HepG2 (cell line): ENCODE results near the gene ARF5. TPM values are rescaled to one million over a fixed set of nuclear protein-coding genes. Genes with fewer than 3 reads are reported as not detected.

Experiments
- ATAC-seq: fragments of 200-7000 bp; cut with Tn5 transposase; 3 replicates; pipeline ENCODE4 v1.9.1; 2020; ENCODE audit warnings: mild to moderate bottlenecking, moderate library complexity
- BruUV-seq: library from RNA; stranded (reverse); fragments of 400-500 nt; replicated peaks from 2 replicates; lab custom pipeline; 2021; lab: Mats Ljungman, UMichigan
- CTCF ChIA-PET: fragments of 300-600 bp; formaldehyde crosslinking; extraction: SDS; loops from one replicate; lab custom pipeline; 2021; ENCODE audit warnings: low total read pairs, inconsistent platforms, low intra/inter-chr PET ratio; lab: Yijun Ruan, JAX
- POLR2A ChIA-PET: fragments of 350-600 bp; sonication (Branson Sonifier 250); formaldehyde crosslinking; loops from one replicate; lab custom pipeline; 2020; ENCODE audit warnings: antibody characterized with exemption, inconsistent platforms; lab: Yijun Ruan, JAX
- DNase-seq: peaks from one replicate; pipeline ENCODE4 v3.0.0-alpha.2; 2015; ENCODE audit warnings: low spot score
- FAIRE-seq: peaks from 3 replicates; lab custom pipeline; 2011; peaks lifted over from hg19 to GRCh38; lab: Jason Lieb, UNC
- H2AFZ ChIP-seq: one replicate; pipeline ENCODE4 v1.6.1; 2011; ENCODE audit warnings: low read length, inconsistent platforms
- H3K27ac ChIP-seq: fragments of 300-600 bp; 3 replicates; pipeline ENCODE4 v1.8.0; 2011; ENCODE audit warnings: mixed run types, mild to moderate bottlenecking, mixed read lengths, low read length, inconsistent platforms; ENCODE audit not compliant: insufficient read depth; ENCODE audit errors: extremely low read length
- H3K27me3 ChIP-seq, 2 experiments: fragments of 200-600 bp in 1 of 2; 2 replicates in 1 of 2; 3 replicates in 1 of 2; pipeline versions ENCODE4 v1.6.0 to v1.8.0; 2011; ENCODE audit warnings: low read length in 2 of 2, mild to moderate bottlenecking in 2 of 2, moderate library complexity in 2 of 2, inconsistent platforms in 1 of 2; ENCODE audit not compliant: insufficient read depth in 2 of 2, control insufficient read depth in 1 of 2
- H3K36me3 ChIP-seq, 2 experiments: fragments of 200-600 bp in 1 of 2; replicated peaks in 1 of 2; 2 replicates in 1 of 2; 3 replicates in 1 of 2; pipeline versions ENCODE4 v1.5.1 to v1.8.0; 2011; ENCODE audit warnings: low read length in 2 of 2, inconsistent platforms in 1 of 2; ENCODE audit not compliant: insufficient read depth in 2 of 2, control insufficient read depth in 1 of 2
- H3K4me1 ChIP-seq: 2 replicates; pipeline ENCODE4 v1.5.1; 2012; ENCODE audit warnings: low read length, inconsistent platforms; ENCODE audit not compliant: insufficient read depth
- H3K4me2 ChIP-seq: 2 replicates; pipeline ENCODE4 v1.6.0; 2011; ENCODE audit warnings: low read depth, low read length, inconsistent platforms
- H3K4me3 ChIP-seq, 3 experiments: fragments of 200-600 bp in 1 of 3; sonication (generic), shearing (Covaris generic) in 1 of 3; replicated peaks in 1 of 3; 2 replicates each; pipeline ENCODE4 v1.5.1; 2011 to 2016; ENCODE audit warnings: low read length in 3 of 3, inconsistent platforms in 2 of 3, low read depth in 2 of 3, mild to moderate bottlenecking in 2 of 3, control low read depth in 1 of 3, mixed read lengths in 1 of 3; ENCODE audit not compliant: insufficient read depth in 1 of 3
- H3K79me2 ChIP-seq: one replicate; pipeline ENCODE4 v1.6.1; 2011; ENCODE audit warnings: low read length, inconsistent platforms; ENCODE audit not compliant: insufficient read depth
- H3K9ac ChIP-seq: 2 replicates; pipeline ENCODE4 v1.6.0; 2011; ENCODE audit warnings: mild to moderate bottlenecking, low read depth, low read length, inconsistent platforms; ENCODE audit not compliant: insufficient read depth
- H3K9me3 ChIP-seq: 2 replicates; pipeline ENCODE4 v1.5.1; 2012; ENCODE audit warnings: mild to moderate bottlenecking, low read length
- H4K20me1 ChIP-seq: 2 replicates; pipeline ENCODE4 v1.6.0; 2011; ENCODE audit warnings: inconsistent platforms, mild to moderate bottlenecking, low read length, moderate library complexity; ENCODE audit not compliant: insufficient read depth
- CREM ChIP-seq, 2 experiments: sonication (generic) in 1 of 2; formaldehyde crosslinking in 1 of 2; IDR thresholded peaks; 2 replicates each; pipeline versions ENCODE4 v1.4.0 to v1.6.1; 2016 to 2020; ENCODE audit warnings: antibody characterized with exemption in 1 of 2, mild to moderate bottlenecking in 1 of 2, missing genetic modification reagents in 1 of 2
- EP300 ChIP-seq, 3 experiments: sonication (generic) in 1 of 3; formaldehyde crosslinking in 1 of 3; IDR thresholded peaks; 2 replicates each; pipeline versions ENCODE4 v1.5.1 to v1.6.1; 2011 to 2020; ENCODE audit warnings: low read depth in 2 of 3, low read length in 2 of 3, borderline replicate concordance in 1 of 3, improper control_type of control experiment in 1 of 3, mild to moderate bottlenecking in 1 of 3, missing genetic modification reagents in 1 of 3, moderate library complexity in 1 of 3
- FOSL1 ChIP-seq: sonication (generic); formaldehyde crosslinking; IDR thresholded peaks from 2 replicates; pipeline ENCODE4 v1.9.0; 2021; ENCODE audit warnings: missing genetic modification reagents, borderline replicate concordance
- HOXA3 ChIP-seq: sonication (generic); formaldehyde crosslinking; IDR thresholded peaks from 2 replicates; pipeline ENCODE4 v1.5.0; 2020; ENCODE audit warnings: missing genetic modification reagents
- JDP2 ChIP-seq: sonication (generic); formaldehyde crosslinking; IDR thresholded peaks from 2 replicates; pipeline ENCODE4 v1.8.1; 2022; ENCODE audit warnings: missing genetic modification reagents, borderline replicate concordance
- MED8 ChIP-seq: sonication (generic); formaldehyde crosslinking; IDR thresholded peaks from 2 replicates; pipeline ENCODE4 v1.8.1; 2023; ENCODE audit warnings: mild to moderate bottlenecking, missing genetic modification reagents; ENCODE audit not compliant: insufficient replicate concordance
- MIXL1 ChIP-seq: IDR thresholded peaks from 2 replicates; pipeline ENCODE4 v1.6.1; 2016
- RBM39 ChIP-seq: fragments of 200-400 bp; formaldehyde crosslinking; IDR thresholded peaks from one replicate; pipeline ENCODE4 v1.6.1; 2018; ENCODE audit warnings: antibody characterized with exemption, mild to moderate bottlenecking, low read depth, low read length; ENCODE audit not compliant: poor library complexity, severe bottlenecking
- TBP ChIP-seq: sonication (generic); formaldehyde crosslinking; IDR thresholded peaks from 2 replicates; pipeline ENCODE4 v1.5.0; 2020; ENCODE audit warnings: missing genetic modification reagents
- ZBTB7A ChIP-seq: sonication (generic); formaldehyde crosslinking; IDR thresholded peaks from 2 replicates; pipeline ENCODE4 v1.8.0; 2022; ENCODE audit warnings: mild to moderate bottlenecking, missing genetic modification reagents
- ZNF136 ChIP-seq: sonication (generic); formaldehyde crosslinking; IDR thresholded peaks from 2 replicates; pipeline ENCODE4 v1.8.1; 2022; ENCODE audit warnings: low read depth, mild to moderate bottlenecking, moderate library complexity, missing genetic modification reagents
- ZNF431 ChIP-seq: sonication (generic); formaldehyde crosslinking; IDR thresholded peaks from 2 replicates; pipeline ENCODE4 v1.9.0; 2022; ENCODE audit warnings: missing genetic modification reagents, low read depth, mild to moderate bottlenecking, borderline replicate concordance
- ZNF441 ChIP-seq: sonication (generic); formaldehyde crosslinking; IDR thresholded peaks from 2 replicates; pipeline ENCODE4 v1.7.0; 2021; ENCODE audit warnings: missing genetic modification reagents, borderline replicate concordance
- ZNF784 ChIP-seq: sonication (generic); formaldehyde crosslinking; IDR thresholded peaks from 2 replicates; pipeline ENCODE4 v1.5.1; 2020; ENCODE audit warnings: missing genetic modification reagents, mild to moderate bottlenecking, borderline replicate concordance
- ZUFSP ChIP-seq: sonication (generic); formaldehyde crosslinking; IDR thresholded peaks from 2 replicates; pipeline ENCODE4 v1.9.0; 2021; ENCODE audit warnings: missing genetic modification reagents, mild to moderate bottlenecking, borderline replicate concordance
- WGBS: methylation state at CpG from one replicate; pipeline ENCODE4 v1.1.6; 2017; ENCODE audit warnings: low lambda C conversion rate; 5-methylcytosine and 5-hydroxymethylcytosine counted together
- in situ Hi-C: cut with HindIII; loops from 2 replicates; pipeline ENCODE4 v1.10.0; 2017; ENCODE audit warnings: low pct_unique_long_range_greater_than_20kb; ENCODE audit not compliant: extremely low pct_ligation_motif_present
- intact Hi-C: fragments of 100-400 bp; cut with micrococcal nuclease; formaldehyde crosslinking; loops from one replicate; pipeline ENCODE4 v1.10.0; 2022; ENCODE audit not compliant: unreplicated experiment
- polyA plus RNA-seq, 8 experiments: library from polyadenylated mRNA; depleted of rRNA in 3 of 8; stranded (reverse) in 7 of 8; unstranded in 1 of 8; fragments of >200 nt; fragmentation: Illumina TruSeq in 4 of 8; extraction: Trizol in 4 of 8; gene quantifications; 2 replicates each; pipeline versions ENCODE4 v1.2.1 to v1.2.3, GENCODE V29; 2011 to 2016; ENCODE audit warnings: low read depth in 4 of 8, missing spikeins in 1 of 8, mixed read lengths in 1 of 8; ENCODE audit not compliant: insufficient read depth in 1 of 8
- total RNA-seq, 5 experiments: library from RNA; depleted of rRNA; stranded (reverse); fragments of >200 nt; fragmentation: Illumina TruSeq; extraction: Trizol; gene quantifications; 2 replicates each; pipeline ENCODE4 v1.2.3, GENCODE V29; 2016; ENCODE audit warnings: low read depth in 1 of 5
- TF ChIP-seq, protein P1 (sequence below): sonication (generic); formaldehyde crosslinking; conservative IDR thresholded peaks from 2 replicates; pipeline ENCODE4 v1.4.0; 2020; ENCODE audit warnings: missing genetic modification reagents

Gene ARF5
- total and polyA plus RNA-seq, 2 of the 13 experiments (the other 11 are each of a cell fraction or from before 2014, with no cell fraction given): 109 to 135 TPM

DNA sequence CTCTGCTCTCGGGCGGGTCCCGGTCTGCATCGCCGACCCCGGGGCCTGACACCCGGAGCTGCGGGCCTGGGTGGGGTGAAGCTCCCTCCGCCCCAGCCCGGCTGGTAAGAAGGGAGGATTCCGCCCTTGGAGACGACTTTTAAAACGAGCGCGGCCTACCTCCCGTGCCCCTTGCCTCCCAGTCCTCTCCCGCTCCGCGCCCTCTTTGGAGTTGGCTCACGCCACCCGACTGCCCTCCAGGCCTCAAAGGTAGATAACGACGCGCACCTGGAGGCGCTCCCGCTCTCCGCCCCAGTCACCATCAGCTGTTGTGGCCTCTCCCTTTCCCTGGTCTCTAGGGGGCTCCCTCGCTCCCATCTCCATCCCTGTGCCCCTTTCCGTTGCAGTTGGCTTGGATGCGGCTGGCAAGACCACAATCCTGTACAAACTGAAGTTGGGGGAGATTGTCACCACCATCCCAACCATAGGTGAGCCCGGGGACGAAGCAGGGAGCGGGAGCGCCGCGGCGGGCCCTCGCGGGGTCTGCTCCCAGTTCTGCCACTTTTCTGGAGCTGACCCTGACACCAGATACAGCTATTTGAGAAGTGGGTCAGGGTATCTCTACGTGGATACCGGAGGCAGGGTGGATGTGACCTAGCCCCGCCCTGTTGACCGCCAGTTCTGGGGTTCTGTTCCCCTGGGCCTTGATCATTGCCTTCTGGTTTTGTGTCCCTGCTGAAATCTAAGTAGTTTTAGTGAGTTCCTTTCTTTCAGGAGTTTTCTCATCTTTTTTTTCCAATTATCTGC, 679 bp downstream of the ARF5 start:
- Histone ChIP-seq H3K9ac (peak overlapping the region; percentile 87), H3K4me1 (peaks cover 39% of the 10 kb centered on the region), H3K36me3 (peaks cover 7 to 15% of the 10 kb centered on the region in 2 experiments; a peak in 4 of 5 replicates), H3K4me2 (peak overlapping the region; percentile 69), H3K27ac (peak overlapping the region; percentile 55), H3K79me2 (peaks cover 10% of the 10 kb centered on the region), H2AFZ (no peak overlapping the region), H3K4me3 (peak overlapping the region; percentile 89 to 94 (median 93)), H4K20me1 (no peaks in the 10 kb centered on the region; the same call in 1 of the 2 replicates), H3K27me3 (no peaks in the 10 kb centered on the region; a peak in 1 of 5 replicates), H3K9me3 (no peaks in the 10 kb centered on the region)
- ATAC-seq: peak; percentile 73
- in situ Hi-C loops: no loop called here
- intact Hi-C loops: loop anchor here (2.0 to 10.0 kb wide), 3 partner anchors 40 to 194 kb away; partner anchors contain the start of genes SND1 and ZNF800
- FAIRE-seq: no peak
- BruUV-seq: no TSS peak
- WGBS: 68% methylated on average over 14 of the region's 43 CpGs
- ChIA-PET CTCF (interaction anchor here (2.7 kb wide), 1 partner anchor 40 kb away, joined by 8 read pairs; no protein-coding TSS in a partner anchor), POLR2A (interaction anchor here (1.0 kb wide), 1 partner anchor 11 kb away, joined by 3 read pairs; no protein-coding TSS in a partner anchor)
- DNase-seq: peak; percentile 50
- TF ChIP-seq RBM39 (peak; percentile 21), CREM (IDR thresholded peaks at IDR 0.05) (no peak), CREM (CRISPR knock-in tag; IDR thresholded peaks at IDR 0.05) (no peak), ZBTB7A (CRISPR knock-in tag) (0 out of 2 replicates have a peak, but pooled peaks have one; percentile 5), ZNF441 (no peak), ZNF136 (CRISPR knock-in tag) (0 out of 2 replicates have a peak, but pooled peaks have one; percentile 34), JDP2 (CRISPR knock-in tag) (no peak), ZUFSP (CRISPR knock-in tag) (no peak), TBP (CRISPR knock-in tag) (no peak), EP300 (IDR thresholded peaks at IDR 0.05; ENCODE audit: low read depth in 2 of 2, low read length in 2 of 2) (no peak), EP300 (CRISPR knock-in tag; IDR thresholded peaks at IDR 0.05; ENCODE audit: borderline replicate concordance) (no peak), MED8 (no peak), ZNF784 (CRISPR knock-in tag) (no peak; the same call in 1 of the 2 replicates), HOXA3 (CRISPR knock-in tag) (no peak; the same call in 1 of the 2 replicates), MIXL1 (CRISPR knock-in tag) (no peak), FOSL1 (CRISPR knock-in tag) (no peak), ZNF431 (CRISPR knock-in tag) (no peak)
- TF ChIP-seq, protein P1, sequence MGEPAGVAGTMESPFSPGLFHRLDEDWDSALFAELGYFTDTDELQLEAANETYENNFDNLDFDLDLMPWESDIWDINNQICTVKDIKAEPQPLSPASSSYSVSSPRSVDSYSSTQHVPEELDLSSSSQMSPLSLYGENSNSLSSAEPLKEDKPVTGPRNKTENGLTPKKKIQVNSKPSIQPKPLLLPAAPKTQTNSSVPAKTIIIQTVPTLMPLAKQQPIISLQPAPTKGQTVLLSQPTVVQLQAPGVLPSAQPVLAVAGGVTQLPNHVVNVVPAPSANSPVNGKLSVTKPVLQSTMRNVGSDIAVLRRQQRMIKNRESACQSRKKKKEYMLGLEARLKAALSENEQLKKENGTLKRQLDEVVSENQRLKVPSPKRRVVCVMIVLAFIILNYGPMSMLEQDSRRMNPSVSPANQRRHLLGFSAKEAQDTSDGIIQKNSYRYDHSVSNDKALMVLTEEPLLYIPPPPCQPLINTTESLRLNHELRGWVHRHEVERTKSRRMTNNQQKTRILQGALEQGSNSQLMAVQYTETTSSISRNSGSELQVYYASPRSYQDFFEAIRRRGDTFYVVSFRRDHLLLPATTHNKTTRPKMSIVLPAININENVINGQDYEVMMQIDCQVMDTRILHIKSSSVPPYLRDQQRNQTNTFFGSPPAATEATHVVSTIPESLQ: no peak
